Measurements from ENCODE around the gene ADAMTSL1. TPM values are rescaled to one million over a fixed set of nuclear protein-coding genes. Genes with fewer than 3 reads are reported as not detected.

Gene ADAMTSL1
- total RNA-seq, 2 donors from 2014 or later = 3.4 to 3.8 TPM

GRCh38 chr9:18617759-18618158 is 143.8 kb downstream of the ADAMTSL1 start:
- Histone ChIP-seq H3K4me1 (no peaks in the 10 kb centered on the region), H3K36me3 (no peaks in the 10 kb centered on the region), H3K4me3 (no peak overlapping the region), H3K27ac (no peak overlapping the region), H3K27me3 (no peaks in the 10 kb centered on the region), H3K9me3 (no peaks in the 10 kb centered on the region)
- DNase-seq (ENCODE audit: low spot score) = no peak
- TF ChIP-seq CTCF (IDR thresholded peaks at IDR 0.05) = no peak

- Histone ChIP-seq H3K36me3 (no peaks in the 10 kb centered on the region), H3K27me3 (no peaks in the 10 kb centered on the region), H3K27ac (no peak overlapping the region), H3K4me1 (no peaks in the 10 kb centered on the region), H3K9me3 (no peaks in the 10 kb centered on the region), H3K4me3 (no peak overlapping the region)
- no peak for TF ChIP-seq CTCF (IDR thresholded peaks at IDR 0.05)
- DNase-seq (ENCODE audit: low spot score) = no peak
Observed at GRCh38 chr9:18618862-18619261, 144.9 kb downstream of the ADAMTSL1 start.

GRCh38 chr9:18622186-18622836 is 148.4 kb downstream of the ADAMTSL1 start:
- Histone ChIP-seq H3K9me3 (peaks cover 0 to under 1% of the 10 kb centered on the region in 2 donors), H3K27ac (no peak overlapping the region), H3K4me3 (no peak overlapping the region), H3K36me3 (no peaks in the 10 kb centered on the region), H3K4me1 (no peaks in the 10 kb centered on the region), H3K27me3 (no peaks in the 10 kb centered on the region)
- TF ChIP-seq CTCF (IDR thresholded peaks at IDR 0.05) = no peak
- DNase-seq (ENCODE audit: low spot score) = no peak

- no peak overlapping the region for H3K4me3 ChIP-seq
- H3K4me1 ChIP-seq = no peaks in the 10 kb centered on the region
- no peak for TF ChIP-seq CTCF (IDR thresholded peaks at IDR 0.05)
- H3K27ac ChIP-seq = no peak overlapping the region
- DNase-seq (ENCODE audit: low spot score) = no peak
- no peaks in the 10 kb centered on the region for H3K27me3 ChIP-seq
- H3K36me3 ChIP-seq = no peaks in the 10 kb centered on the region
- H3K9me3 ChIP-seq = peaks cover 0 to 6% of the 10 kb centered on the region in 2 donors
Observed at GRCh38 chr9:18623221-18624079, 149.5 kb downstream of the ADAMTSL1 start.

- no peak for TF ChIP-seq CTCF (IDR thresholded peaks at IDR 0.05)
- Histone ChIP-seq H3K4me1 (no peaks in the 10 kb centered on the region), H3K27ac (no peak overlapping the region), H3K4me3 (no peak overlapping the region), H3K36me3 (no peaks in the 10 kb centered on the region), H3K27me3 (no peaks in the 10 kb centered on the region), H3K9me3 (peaks cover 0 to 6% of the 10 kb centered on the region in 2 donors)
- DNase-seq (ENCODE audit: low spot score) = no peak
Observed at GRCh38 chr9:18626046-18626698, 152.2 kb downstream of the ADAMTSL1 start.

Data from right atrium auricular region (tissue), 2 donors.